ENCODE data around the gene CACTIN. TPM values are rescaled to one million over a fixed set of nuclear protein-coding genes. Genes with fewer than 3 reads are reported as not detected.

Gene CACTIN
- total and polyA plus RNA-seq, 2 of the 8 experiments (the other 6 are each of a cell fraction or from before 2014, with no cell fraction given) = 25.8 to 29.9 TPM

GRCh38 chr19:3642296-3642695, 15.7 kb upstream of the CACTIN start:
- FAIRE-seq (no peak), DNase-seq (ENCODE audit: low read depth in 1 of 2, low spot score in 2 of 2) (no peak)
- Histone ChIP-seq H2BK15ac (ENCODE audit: low read length) (no peak overlapping the region), H3K9ac (replicated peaks in 1 of 4; ENCODE audit: extremely low read depth in 1 of 4, low read depth in 3 of 4, low read length in 3 of 4) (no peak overlapping the region), H3K9me3 (ENCODE audit: insufficient read depth in 2 of 2, low read depth in 1 of 2, low read length in 1 of 2) (no peaks in the 10 kb centered on the region), H3K4me2 (ENCODE audit: insufficient read depth in 1 of 2, low read depth in 2 of 2, low read length in 2 of 2) (no peak overlapping the region), H3K79me1 (ENCODE audit: low read depth, low read length) (no peaks in the 10 kb centered on the region), H3K4me1 (replicated peaks in 1 of 4; ENCODE audit: control insufficient read depth in 3 of 4, insufficient read depth in 4 of 4, low read length in 3 of 4) (no peaks in the 10 kb centered on the region), H3K27me3 (replicated peaks in 1 of 4; ENCODE audit: control insufficient read depth in 3 of 4, extremely low read depth in 1 of 4, insufficient read depth in 3 of 4, low read length in 3 of 4) (no peaks in the 10 kb centered on the region), H2BK12ac (ENCODE audit: low read depth, low read length) (no peak overlapping the region), H3K4ac (replicated peaks; ENCODE audit: insufficient read length, low read depth, low read length) (no peak overlapping the region), H2AK5ac (ENCODE audit: low read depth, low read length) (no peak overlapping the region), H2BK5ac (ENCODE audit: low read depth, low read length) (no peak overlapping the region), H3K56ac (replicated peaks; ENCODE audit: insufficient read length, low read depth, low read length) (no peak overlapping the region), H3K27ac (ENCODE audit: low read depth, low read length) (no peak overlapping the region), H3K4me3 (ENCODE audit: extremely low read depth in 1 of 4, insufficient read depth in 2 of 4, low read depth in 3 of 4, low read length in 4 of 4) (no peak overlapping the region), H4K5ac (ENCODE audit: insufficient read length, low read depth, low read length) (no peak overlapping the region), H3K23me2 (ENCODE audit: low read depth, low read length) (no peaks in the 10 kb centered on the region), H2BK120ac (replicated peaks; ENCODE audit: low read depth, low read length) (no peak overlapping the region), H3K14ac (ENCODE audit: insufficient read length) (no peak overlapping the region), H2BK20ac (ENCODE audit: low read length) (no peak overlapping the region), H3K36me3 (ENCODE audit: control insufficient read depth in 2 of 4, insufficient read depth in 4 of 4, low read length in 3 of 4) (peaks cover 2 to 16% (median 9%) of the 10 kb centered on the region in 4 experiments; a peak in 6 of 8 replicates), H3K79me2 (ENCODE audit: control insufficient read depth in 1 of 2, insufficient read depth in 2 of 2, low read length in 2 of 2) (no peaks in the 10 kb centered on the region), H3K18ac (ENCODE audit: extremely low read depth, low read length) (no peak overlapping the region), H4K20me1 (replicated peaks in 1 of 2; ENCODE audit: control insufficient read depth in 1 of 2, insufficient read depth in 2 of 2, low read length in 2 of 2) (peaks cover 1 to 5% of the 10 kb centered on the region in 2 experiments), H4K8ac (ENCODE audit: extremely low read depth, insufficient read depth, low read length) (no peak overlapping the region), H3K23ac (ENCODE audit: insufficient read length) (no peak overlapping the region), H2AFZ (ENCODE audit: low read length) (no peak overlapping the region), H4K91ac (replicated peaks; ENCODE audit: insufficient read length, low read length) (no peak overlapping the region)
- CTCF ChIA-PET (ENCODE audit: partially characterized antibody) = interaction anchor here (0.7 kb wide), 2 partner anchors 491 to 941 kb away, joined by 3 read pairs; no protein-coding TSS in a partner anchor
- POLR2A ChIA-PET (ENCODE audit: partially characterized antibody) = no interaction called here
- 92% methylated on average over 17 of the region's 17 CpGs; no CpG with 5 or more reads in 1 of the 2 experiments for WGBS, 2 experiments (ENCODE audit: extremely low coverage in 1 of 2, insufficient coverage in 1 of 2, insufficient read length in 1 of 2, insufficient replicate concordance in 2 of 2, low coverage in 1 of 2, low lambda C conversion rate in 2 of 2, missing lambda C conversion rate in 1 of 2)
- TF ChIP-seq TAF1 (IDR thresholded peaks at IDR 0.05; ENCODE audit: low read depth, low read length) = no peak
- TF ChIP-seq HDAC6 (IDR thresholded peaks at IDR 0.05; ENCODE audit: low read depth, low read length) = no peak
- no peak for TF ChIP-seq ZNF274 (IDR thresholded peaks at IDR 0.05; ENCODE audit: borderline replicate concordance, extremely low read depth, low read length)
- no peak for TF ChIP-seq EGR1 (IDR thresholded peaks at IDR 0.05; ENCODE audit: borderline replicate concordance, low read depth, low read length)
- TF ChIP-seq, protein P1, sequence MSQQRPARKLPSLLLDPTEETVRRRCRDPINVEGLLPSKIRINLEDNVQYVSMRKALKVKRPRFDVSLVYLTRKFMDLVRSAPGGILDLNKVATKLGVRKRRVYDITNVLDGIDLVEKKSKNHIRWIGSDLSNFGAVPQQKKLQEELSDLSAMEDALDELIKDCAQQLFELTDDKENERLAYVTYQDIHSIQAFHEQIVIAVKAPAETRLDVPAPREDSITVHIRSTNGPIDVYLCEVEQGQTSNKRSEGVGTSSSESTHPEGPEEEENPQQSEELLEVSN (IDR thresholded peaks at IDR 0.05) = no peak
